Measurements from ENCODE around the gene CCDC178. TPM values are rescaled to one million over a fixed set of nuclear protein-coding genes. Genes with fewer than 3 reads are reported as not detected.

CCDC178 gene
- total RNA-seq, 3 donors from 2014 or later, result not detected

DNA sequence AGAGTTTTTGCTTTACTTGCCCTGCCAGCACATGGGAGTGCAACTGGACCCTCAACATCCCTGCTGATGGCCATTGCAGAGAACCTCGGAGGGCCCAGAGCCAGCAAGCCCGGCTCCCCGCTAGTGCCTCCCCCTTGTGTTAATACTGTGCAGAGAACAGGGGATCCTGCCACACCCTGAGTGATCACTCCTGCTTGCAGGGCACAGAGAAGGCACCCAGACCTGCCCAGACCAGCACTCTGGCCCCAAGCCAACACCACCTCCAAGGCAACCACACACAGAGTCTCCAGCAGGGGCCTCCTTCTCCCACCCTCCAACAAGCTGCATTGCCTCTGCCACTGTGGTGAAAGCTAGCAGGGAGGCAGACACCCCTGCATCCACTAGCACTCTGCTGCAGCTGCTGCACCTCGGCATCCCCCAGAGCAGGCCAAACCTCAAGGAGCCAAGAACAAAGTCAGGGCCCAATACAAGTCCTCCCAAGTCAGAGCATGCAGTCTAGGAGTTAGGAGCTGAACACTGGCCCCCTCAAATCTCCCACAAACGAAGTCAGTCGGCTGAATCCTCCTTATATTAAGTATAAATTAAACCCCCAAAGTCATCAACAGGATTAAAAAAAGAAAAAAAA lies 157.7 kb downstream of the CCDC178 start:
- ATAC-seq (no peak), DNase-seq (peak in 1 of 3 donors; percentile 33)
- Histone ChIP-seq H3K4me1 (ENCODE audit: low read depth) (no peaks in the 10 kb centered on the region), H3K4me3 (no peak overlapping the region), H3K36me3 (ENCODE audit: low read depth) (no peaks in the 10 kb centered on the region), H3K9me3 (no peaks in the 10 kb centered on the region)
- TF ChIP-seq, protein P1, sequence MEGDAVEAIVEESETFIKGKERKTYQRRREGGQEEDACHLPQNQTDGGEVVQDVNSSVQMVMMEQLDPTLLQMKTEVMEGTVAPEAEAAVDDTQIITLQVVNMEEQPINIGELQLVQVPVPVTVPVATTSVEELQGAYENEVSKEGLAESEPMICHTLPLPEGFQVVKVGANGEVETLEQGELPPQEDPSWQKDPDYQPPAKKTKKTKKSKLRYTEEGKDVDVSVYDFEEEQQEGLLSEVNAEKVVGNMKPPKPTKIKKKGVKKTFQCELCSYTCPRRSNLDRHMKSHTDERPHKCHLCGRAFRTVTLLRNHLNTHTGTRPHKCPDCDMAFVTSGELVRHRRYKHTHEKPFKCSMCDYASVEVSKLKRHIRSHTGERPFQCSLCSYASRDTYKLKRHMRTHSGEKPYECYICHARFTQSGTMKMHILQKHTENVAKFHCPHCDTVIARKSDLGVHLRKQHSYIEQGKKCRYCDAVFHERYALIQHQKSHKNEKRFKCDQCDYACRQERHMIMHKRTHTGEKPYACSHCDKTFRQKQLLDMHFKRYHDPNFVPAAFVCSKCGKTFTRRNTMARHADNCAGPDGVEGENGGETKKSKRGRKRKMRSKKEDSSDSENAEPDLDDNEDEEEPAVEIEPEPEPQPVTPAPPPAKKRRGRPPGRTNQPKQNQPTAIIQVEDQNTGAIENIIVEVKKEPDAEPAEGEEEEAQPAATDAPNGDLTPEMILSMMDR (IDR thresholded peaks at IDR 0.05), result no peak
- intact Hi-C loops (cut with DNase I, micrococcal nuclease), result no loop called here

DNA sequence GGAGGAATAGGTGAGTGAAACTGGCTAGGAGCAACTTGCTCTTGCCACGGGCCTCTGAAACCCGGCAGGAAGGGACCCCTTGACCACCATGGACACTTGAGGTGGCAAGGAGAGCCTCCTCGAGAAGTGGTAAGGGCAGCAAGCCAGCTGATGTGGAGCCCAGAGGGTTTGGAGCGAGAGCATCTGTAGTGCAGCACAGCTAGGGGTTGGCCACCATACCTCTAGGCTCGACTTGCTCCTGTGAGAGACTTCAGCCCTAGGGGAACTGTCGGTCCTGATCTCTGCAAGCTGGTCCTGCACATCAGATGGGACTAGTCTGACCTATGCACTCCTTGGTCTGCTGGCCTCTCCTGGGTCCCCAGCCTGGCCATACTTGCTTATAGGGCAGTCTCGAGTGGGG lies 158.4 kb downstream of the CCDC178 start:
- intact Hi-C loops (cut with DNase I, micrococcal nuclease), result no loop called here
- ATAC-seq, result no peak
- TF ChIP-seq, protein P1 (IDR thresholded peaks at IDR 0.05), result no peak

DNA sequence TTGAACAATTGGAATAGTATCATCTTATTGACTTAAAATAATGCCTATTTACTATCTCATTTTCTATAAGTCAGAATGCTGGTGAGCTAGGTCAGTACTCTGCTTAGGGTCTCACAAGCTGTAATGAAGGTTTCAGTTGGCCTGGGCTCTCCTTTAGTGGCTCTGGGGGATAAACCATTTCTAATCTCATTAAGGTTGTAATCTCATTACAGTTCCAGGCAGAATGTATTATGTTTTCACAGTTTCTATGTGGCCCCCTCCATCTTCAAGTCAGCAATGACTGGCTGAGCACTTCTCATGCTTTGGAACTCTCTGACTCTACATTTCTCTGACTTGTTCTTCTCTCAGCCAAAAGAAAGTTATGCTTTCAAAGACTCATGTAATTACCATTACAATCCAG lies 163.1 kb downstream of the CCDC178 start:
- Histone ChIP-seq H3K9me3 (no peaks in the 10 kb centered on the region), H3K36me3 (ENCODE audit: low read depth) (no peaks in the 10 kb centered on the region), H3K4me3 (no peak overlapping the region), H3K4me1 (ENCODE audit: low read depth) (no peaks in the 10 kb centered on the region)
- ATAC-seq (no peak), DNase-seq (no peak)
- intact Hi-C loops (cut with DNase I, micrococcal nuclease), result loop anchor here in 1 of 2 donors (10.0 kb wide), 1 partner anchor 57 kb away; no protein-coding TSS in a partner anchor
- TF ChIP-seq, protein P1 (IDR thresholded peaks at IDR 0.05), result no peak

More for the DNA sequence above, 158.4 kb downstream of the CCDC178 start:
- Histone ChIP-seq H3K36me3 (ENCODE audit: low read depth) (no peaks in the 10 kb centered on the region), H3K9me3 (no peaks in the 10 kb centered on the region), H3K4me3 (no peak overlapping the region), H3K4me1 (ENCODE audit: low read depth) (no peaks in the 10 kb centered on the region)
- peak in 1 of 3 donors; percentile 22 for DNase-seq

DNA sequence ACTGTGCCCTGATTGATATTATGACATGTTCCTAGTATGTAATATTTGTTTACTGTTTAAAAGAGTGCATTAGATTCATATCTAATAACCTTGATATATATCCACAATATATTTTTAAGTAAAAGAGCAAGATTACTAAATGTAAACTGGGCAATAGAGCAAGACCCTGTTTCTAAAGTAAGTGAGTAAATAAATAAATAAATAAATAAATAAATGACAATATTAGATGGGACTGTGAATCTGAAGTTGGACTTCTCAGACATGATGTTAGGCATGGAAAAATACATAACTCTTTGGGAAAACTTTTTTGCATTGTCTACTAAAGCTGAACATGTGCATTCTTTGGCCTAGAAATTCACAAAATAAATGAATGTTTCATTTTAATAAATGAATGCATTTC lies 164.7 kb downstream of the CCDC178 start:
- no peaks in the 10 kb centered on the region for H3K9me3 ChIP-seq
- ATAC-seq, result no peak
- no peaks in the 10 kb centered on the region for H3K4me1 ChIP-seq (ENCODE audit: low read depth)
- intact Hi-C loops (cut with DNase I, micrococcal nuclease), result loop anchor here in 1 of 2 donors (10.0 kb wide), 1 partner anchor 59 kb away; no protein-coding TSS in a partner anchor
- H3K36me3 ChIP-seq (ENCODE audit: low read depth), result no peaks in the 10 kb centered on the region
- TF ChIP-seq, protein P1 (IDR thresholded peaks at IDR 0.05), result no peak
- DNase-seq, result no peak
- no peak overlapping the region for H3K4me3 ChIP-seq

DNA sequence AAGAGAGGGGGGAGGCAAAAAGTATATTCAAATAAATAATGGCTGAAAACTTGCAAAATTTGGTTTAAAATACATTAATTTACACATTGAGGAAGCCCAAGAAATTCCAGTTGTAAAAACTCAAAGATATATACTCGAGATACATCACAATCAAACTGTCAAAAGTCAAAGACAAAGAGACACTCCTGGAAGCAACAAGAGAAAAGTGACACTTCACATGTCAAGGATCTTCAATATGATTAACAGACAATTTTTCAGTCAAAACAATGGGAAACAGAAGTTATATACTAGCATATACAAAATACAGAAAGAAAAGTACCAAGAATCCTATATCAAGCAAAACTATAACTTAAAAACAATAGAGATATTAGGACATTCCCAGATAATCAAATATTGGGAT lies 170.2 kb downstream of the CCDC178 start:
- no peak overlapping the region for H3K4me3 ChIP-seq
- H3K4me1 ChIP-seq (ENCODE audit: low read depth), result no peaks in the 10 kb centered on the region
- DNase-seq (no peak), ATAC-seq (no peak)
- H3K36me3 ChIP-seq (ENCODE audit: low read depth), result no peaks in the 10 kb centered on the region
- intact Hi-C loops (cut with DNase I, micrococcal nuclease), result loop anchor here in 1 of 2 donors (10.0 kb wide), 1 partner anchor 65 kb away; no protein-coding TSS in a partner anchor
- no peaks in the 10 kb centered on the region for H3K9me3 ChIP-seq
- TF ChIP-seq, protein P1 (IDR thresholded peaks at IDR 0.05), result no peak
